GM12865 (cell line): ENCODE measurements around the gene TRAPPC11.

Source experiments
- DNase-seq: peaks from one replicate; pipeline ENCODE4 v3.0.0; 2010; ENCODE audit warnings: low read depth
- H3K4me3 ChIP-seq: 2 replicates; pipeline ENCODE4 v1.5.1; 2011; ENCODE audit warnings: mild to moderate bottlenecking, low read depth, low read length, control low read depth
- CTCF ChIP-seq: IDR thresholded peaks from 2 replicates; pipeline ENCODE4 v1.5.1; 2011; ENCODE audit warnings: low read length, control low read depth, low read depth, inconsistent platforms; ENCODE audit not compliant: insufficient read depth; ENCODE audit errors: missing control alignments

TRAPPC11 gene

GRCh38 chr4:183659872-183660242 lies 764 bp downstream of the TRAPPC11 start:
- H3K4me3 ChIP-seq: peak overlapping the region; percentile 89
- DNase-seq: peak; percentile 5

GRCh38 chr4:183666088-183666487 lies 7.0 kb downstream of the TRAPPC11 start:
- H3K4me3 ChIP-seq: no peak overlapping the region
- TF ChIP-seq CTCF: no peak
- DNase-seq: no peak

More at GRCh38 chr4:183659872-183660242, 764 bp downstream of the TRAPPC11 start:
- TF ChIP-seq CTCF: no peak

- no peak for DNase-seq
- no peak for TF ChIP-seq CTCF
- H3K4me3 ChIP-seq: no peak overlapping the region
These were observed 11.2 kb downstream of the TRAPPC11 start for GRCh38 chr4:183670251-183670650.

- no peak overlapping the region for H3K4me3 ChIP-seq
- no peak for DNase-seq
- TF ChIP-seq CTCF: no peak
These were observed 12.0 kb downstream of the TRAPPC11 start for GRCh38 chr4:183670960-183671555.

- TF ChIP-seq CTCF: no peak
- H3K4me3 ChIP-seq: no peak overlapping the region
- no peak for DNase-seq
These were observed 15.1 kb downstream of the TRAPPC11 start for GRCh38 chr4:183674153-183674552.

GRCh38 chr4:183675625-183676024 lies 16.5 kb downstream of the TRAPPC11 start:
- H3K4me3 ChIP-seq: no peak overlapping the region
- DNase-seq: no peak

More at GRCh38 chr4:183675625-183676024, 16.5 kb downstream of the TRAPPC11 start:
- TF ChIP-seq CTCF: no peak
